Vagina (tissue), 2 donors: Measurements from ENCODE around the gene FSD1L.

Experiments
- CTCF ChIP-seq, 3 experiments: fragments of 450-650 bp in 2 of 3; fragments of 200-600 bp in 1 of 3; sonication (generic) in 1 of 3; IDR thresholded peaks; one replicate each; pipeline ENCODE4 v1.5.1; 2017 to 2019; ENCODE audit warnings: antibody characterized with exemption in 3 of 3, mild to moderate bottlenecking in 2 of 3, moderate library complexity in 2 of 3
- POLR2A ChIP-seq, 2 donors: fragments of 450-650 bp; IDR thresholded peaks; one replicate each; pipeline ENCODE4 v1.6.1; 2017; ENCODE audit warnings: antibody characterized with exemption in 2 of 2, mild to moderate bottlenecking in 2 of 2, moderate library complexity in 2 of 2

- TF ChIP-seq CTCF (IDR thresholded peaks at IDR 0.05) (no peak), POLR2A (IDR thresholded peaks at IDR 0.05) (no peak)
These were observed 31.0 kb upstream of the FSD1L start for GRCh38 chr9:105416840-105417239.
